Stimulated activated CD4-positive, alpha-beta T cell treated with anti-CD3 and anti-CD28 coated beads, TNF-alpha, amount 100 ng/mL, for 24 hours (primary cell): ENCODE measurements around the gene CCDC188.

ENCODE experiments used
- DNase-seq, 3 experiments: peaks; one replicate each; pipeline ENCODE4 v3.0.0-alpha.2; 2020; ENCODE audit warnings: low read depth in 3 of 3

CCDC188 gene

GRCh38 chr22:20148414-20148813 is 2.4 kb downstream of the CCDC188 start:
- DNase-seq: no peak

GRCh38 chr22:20147237-20147988 is 3.4 kb downstream of the CCDC188 start:
- no peak for DNase-seq

DNA sequence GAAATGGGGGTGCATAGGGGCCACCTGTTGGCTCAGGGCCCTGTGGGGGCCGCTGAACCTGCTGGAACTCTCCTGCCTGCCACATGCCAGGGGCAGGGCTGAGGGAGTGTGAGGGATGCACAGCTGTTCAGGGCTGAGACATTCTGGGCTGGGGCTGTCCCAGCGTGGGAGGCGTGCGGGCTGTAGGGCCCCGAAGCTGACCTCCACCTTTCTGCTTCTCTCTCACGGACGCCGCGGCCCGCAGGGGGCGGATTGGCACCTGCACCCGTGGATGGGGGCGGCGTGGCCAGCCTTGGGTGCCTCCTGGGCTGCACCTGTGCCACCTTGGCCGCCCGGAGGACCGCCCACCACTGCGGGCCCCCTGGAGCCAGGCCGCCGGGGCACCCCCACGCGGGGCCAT is 4.1 kb downstream of the CCDC188 start:
- DNase-seq: no peak

DNA sequence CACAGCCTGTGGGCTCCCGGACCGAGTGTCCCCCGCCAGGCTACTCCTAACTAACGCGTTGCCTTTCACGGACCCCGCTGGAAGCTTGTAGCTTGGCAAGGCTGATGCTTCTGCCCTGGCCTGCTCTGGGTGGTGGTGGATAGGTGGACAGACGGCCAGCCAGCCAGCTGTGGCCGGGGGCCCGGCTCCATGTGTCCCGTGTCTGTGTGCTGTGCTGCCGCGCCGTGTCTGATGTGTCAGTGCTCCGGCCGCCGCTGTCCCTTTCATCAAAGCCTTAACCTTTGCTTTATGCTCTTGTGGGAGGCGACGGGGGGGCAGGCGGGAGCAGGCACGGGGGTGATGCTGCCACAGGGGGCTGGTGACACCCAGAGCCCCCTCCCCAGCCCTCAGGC is 5.0 kb downstream of the CCDC188 start:
- DNase-seq: no peak

GRCh38 chr22:20145206-20145831 is 5.5 kb downstream of the CCDC188 start:
- DNase-seq: no peak

DNA sequence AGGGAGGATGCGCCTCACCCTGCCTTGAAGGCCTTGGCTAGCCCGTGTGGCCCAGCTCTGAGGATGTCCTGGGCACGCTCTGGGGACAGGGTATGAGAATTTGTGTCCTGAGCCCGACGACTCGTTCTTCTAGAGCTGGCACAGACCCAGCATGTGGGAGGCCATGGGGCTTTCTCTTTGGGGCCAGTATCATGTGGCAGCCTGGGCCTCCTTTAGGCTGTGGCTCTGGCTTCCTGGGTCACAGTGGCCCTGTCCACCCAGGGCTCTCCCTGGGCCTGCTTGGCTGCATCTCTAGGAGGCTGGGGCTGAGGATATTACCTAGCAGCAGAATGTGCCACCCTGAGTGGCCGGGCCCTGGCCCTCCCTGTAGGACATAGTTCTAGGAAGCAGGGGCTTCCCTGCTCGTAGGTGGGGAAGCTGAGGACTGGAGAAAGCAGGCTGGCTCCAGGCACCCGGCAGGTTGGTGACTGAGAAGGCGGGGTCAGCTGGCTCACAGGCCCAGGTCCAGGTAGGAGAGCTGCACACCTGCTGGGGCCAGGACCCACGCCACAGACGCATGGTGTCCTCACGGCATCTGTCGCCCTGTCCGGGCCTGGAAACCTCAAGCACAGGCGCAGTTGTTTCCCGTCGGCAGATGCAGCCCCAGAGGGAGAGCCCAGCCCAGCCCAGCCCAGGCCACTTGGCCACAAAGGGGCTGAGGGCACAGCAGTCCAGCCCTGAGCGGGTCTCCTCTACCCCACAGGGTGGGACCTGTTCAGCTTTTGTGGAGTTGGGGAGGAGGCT is 6.8 kb downstream of the CCDC188 start:
- DNase-seq: no peak

DNA sequence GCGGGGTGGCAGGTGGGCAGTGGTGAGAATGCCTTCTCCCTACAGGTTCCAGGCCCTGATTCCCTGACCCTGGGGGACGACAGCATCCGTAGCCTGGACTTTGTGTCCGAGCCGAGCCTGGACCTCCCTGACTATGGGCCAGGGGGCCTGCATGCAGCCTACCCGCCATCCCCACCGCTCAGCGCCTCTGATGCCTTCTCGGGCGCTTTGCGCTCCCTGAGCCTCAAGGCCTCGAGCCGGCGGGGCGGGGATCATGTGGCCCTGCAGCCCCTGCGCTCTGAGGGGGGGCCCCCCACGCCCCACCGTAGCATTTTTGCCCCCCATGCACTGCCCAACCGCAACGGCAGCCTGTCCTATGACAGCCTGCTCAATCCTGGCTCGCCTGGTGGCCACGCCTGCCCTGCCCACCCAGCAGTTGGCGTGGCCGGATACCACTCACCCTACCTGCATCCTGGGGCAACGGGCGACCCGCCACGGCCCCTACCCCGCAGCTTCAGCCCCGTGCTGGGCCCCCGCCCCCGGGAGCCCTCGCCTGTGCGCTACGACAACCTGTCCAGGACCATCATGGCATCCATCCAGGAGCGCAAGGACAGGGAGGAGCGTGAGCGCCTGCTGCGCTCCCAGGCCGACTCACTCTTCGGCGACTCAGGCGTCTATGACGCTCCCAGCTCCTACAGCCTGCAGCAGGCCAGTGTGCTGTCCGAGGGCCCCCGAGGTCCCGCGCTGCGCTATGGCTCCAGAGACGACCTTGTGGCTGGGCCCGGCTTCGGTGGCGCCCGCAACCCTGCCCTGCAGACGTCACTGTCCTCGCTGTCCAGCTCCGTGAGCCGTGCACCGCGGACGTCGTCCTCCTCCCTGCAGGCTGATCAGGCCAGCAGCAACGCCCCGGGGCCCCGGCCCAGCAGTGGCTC is 7.9 kb downstream of the CCDC188 start:
- no peak for DNase-seq

GRCh38 chr22:20141186-20142077 is 9.4 kb downstream of the CCDC188 start:
- no peak for DNase-seq

- DNase-seq: no peak
Measured at GRCh38 chr22:20140521-20140964, 10.3 kb downstream of the CCDC188 start.

- no peak for DNase-seq
Measured at GRCh38 chr22:20140107-20140445, 10.8 kb downstream of the CCDC188 start.

GRCh38 chr22:20139391-20140106 is 11.3 kb downstream of the CCDC188 start:
- DNase-seq: no peak

DNA sequence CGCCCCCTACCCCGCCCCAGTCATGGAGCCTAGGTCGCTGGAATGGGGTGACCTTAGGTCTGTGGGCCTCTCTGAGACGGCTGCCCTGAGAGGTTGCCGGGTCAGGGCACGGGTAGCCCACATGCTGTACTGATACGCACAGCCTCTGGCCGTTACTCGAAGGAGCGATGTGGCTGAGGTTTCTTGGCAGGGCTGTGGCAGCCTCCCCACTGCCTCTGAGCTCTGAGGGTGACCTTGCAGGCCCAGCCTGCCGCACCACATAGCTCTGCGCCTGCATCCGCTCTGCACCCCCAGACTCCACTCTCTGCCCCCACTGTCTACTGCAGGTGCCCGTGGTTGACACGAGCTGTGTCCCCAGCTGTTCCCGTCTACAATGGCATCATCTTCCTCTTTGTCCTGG is 12.0 kb downstream of the CCDC188 start:
- no peak for DNase-seq

DNA sequence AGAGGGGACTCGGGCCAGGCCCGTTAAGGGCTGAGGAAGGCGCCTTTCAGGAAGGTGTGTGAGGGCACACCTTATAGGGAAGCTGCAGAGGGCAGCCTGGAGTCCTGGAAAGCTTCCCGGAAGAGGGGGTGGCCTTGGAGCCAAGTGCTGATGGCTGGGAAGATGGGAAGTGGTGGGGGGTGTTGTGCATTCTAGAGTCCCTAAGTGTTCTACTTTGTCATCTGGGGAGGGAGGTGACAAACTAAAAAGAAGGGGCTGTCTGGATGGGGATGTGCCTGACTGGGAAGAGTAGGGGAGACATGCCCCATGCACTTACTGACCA is 12.5 kb downstream of the CCDC188 start:
- no peak for DNase-seq

DNA sequence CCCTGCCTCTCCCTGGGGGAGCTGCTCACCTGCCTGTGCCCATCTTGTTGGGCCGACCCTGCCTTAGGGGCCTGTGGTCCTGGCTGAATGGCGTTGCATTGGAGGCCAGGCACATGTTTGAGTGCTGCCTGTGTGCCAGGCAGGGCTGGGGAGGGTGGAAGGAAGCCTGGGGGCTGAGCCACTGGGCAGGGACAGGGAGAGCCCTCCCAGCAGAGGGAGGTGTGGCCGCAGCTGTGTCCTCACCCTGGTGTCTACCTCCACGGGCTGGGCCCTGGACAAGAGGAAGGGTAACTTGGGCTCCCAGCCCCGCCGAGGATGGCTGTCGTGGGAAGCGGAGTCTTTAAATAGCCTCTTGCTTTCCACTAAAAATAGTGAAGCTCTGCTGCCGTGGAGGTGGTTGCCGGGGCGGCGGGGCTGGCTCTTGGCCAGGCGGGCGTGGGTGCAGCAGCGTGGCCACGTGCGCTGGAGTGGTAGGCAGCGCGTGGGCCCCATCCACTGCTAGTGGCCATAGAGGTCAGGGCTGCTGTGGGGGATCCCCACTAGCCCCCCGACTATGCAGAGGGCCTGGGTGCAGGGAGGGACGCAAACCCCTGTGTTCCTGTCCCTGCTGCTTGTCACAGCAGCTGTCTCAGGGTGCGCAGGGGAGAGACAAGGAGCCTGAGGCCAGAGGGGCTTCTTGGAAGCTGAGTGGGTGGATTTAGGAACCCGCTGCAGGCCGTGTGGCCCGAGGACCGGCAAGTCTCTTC is 13.0 kb downstream of the CCDC188 start:
- DNase-seq: no peak

GRCh38 chr22:20137113-20137512 is 13.7 kb downstream of the CCDC188 start:
- DNase-seq: no peak

DNA sequence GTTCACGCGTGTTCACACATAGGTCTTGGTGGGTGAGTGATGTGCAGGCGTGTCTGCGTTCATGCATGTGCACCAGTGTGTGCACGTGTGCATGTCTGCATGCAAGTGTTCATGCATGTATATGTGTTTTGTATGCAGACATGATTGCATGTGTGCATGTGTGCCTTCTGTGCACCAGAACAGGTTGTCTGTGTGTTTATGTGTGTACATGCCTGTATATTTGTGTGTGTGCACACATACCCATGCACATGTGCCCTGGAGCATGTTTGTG is 14.3 kb downstream of the CCDC188 start:
- DNase-seq: no peak

GRCh38 chr22:20135806-20136602 is 14.9 kb downstream of the CCDC188 start:
- no peak for DNase-seq

GRCh38 chr22:20135265-20135664 is 15.6 kb downstream of the CCDC188 start:
- no peak for DNase-seq

- DNase-seq: no peak
Measured at GRCh38 chr22:20133930-20134549, 16.8 kb downstream of the CCDC188 start.
